HG03175 (cell line): ENCODE results near the gene CMTR1.

Experiments used
- ATAC-seq: cut with Tn5 transposase; IDR thresholded peaks from one replicate; pipeline ENCODE4 v1.9.1; 2021; ENCODE audit warnings: mild to moderate bottlenecking, moderate library complexity; ENCODE audit not compliant: unreplicated experiment

CMTR1 gene

GRCh38 chr6:37528541-37528940 lies 95.5 kb downstream of the CMTR1 start:
- ATAC-seq, result no peak

- ATAC-seq, result no peak
These were observed 97.3 kb downstream of the CMTR1 start for GRCh38 chr6:37530297-37530696.

DNA sequence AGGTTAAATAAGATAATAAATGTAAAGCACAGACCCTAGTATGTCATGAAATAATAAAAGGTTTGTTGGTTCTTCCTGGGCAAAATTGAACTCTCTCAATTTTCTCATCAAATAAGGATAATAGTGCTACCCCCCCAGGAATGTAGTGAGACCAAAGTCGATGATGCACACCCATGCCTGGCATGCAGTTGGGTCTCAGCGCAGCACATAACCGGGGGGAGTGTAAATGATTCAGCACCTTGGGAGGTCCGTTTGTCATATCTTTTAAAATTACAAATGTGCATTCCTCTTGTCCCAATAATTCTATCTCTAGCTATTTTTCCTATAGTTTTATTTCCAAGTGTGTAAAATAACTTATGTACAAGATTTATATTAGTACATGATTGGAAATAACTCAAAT lies 98.0 kb downstream of the CMTR1 start:
- no peak for ATAC-seq
